NCI-H2029 (cell line): ENCODE results near the gene EFCAB12.
"Not testable (repeated sequence)": the region's sequence is repeated elsewhere in the genome, so short reads cannot be mapped to it uniquely, and the experiment has no call there.

Source experiments
- DNase-seq: peaks from one replicate; lab custom pipeline; 2025; lab: John Stamatoyannopoulos, UW

EFCAB12 gene

DNA sequence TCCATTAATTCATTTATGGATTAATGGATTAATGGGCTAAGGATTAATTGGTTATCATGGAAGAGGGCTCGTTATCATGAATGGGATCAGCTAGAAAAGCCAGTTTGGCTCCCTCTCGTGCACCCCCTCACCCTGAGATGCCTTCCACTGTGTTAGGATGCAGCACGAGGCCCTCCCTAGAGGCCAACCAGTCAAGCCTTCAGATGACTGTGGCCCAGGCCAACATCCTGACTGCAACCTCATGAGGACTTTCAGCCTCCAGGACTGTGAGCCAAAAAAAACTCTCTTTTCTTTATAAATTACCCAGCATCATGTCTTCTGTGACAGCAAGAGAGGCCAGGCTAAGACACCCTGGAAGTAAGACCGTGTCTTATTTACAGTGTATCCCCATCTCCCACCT is 9.0 kb downstream of the EFCAB12 start:
- no peak for DNase-seq

DNA sequence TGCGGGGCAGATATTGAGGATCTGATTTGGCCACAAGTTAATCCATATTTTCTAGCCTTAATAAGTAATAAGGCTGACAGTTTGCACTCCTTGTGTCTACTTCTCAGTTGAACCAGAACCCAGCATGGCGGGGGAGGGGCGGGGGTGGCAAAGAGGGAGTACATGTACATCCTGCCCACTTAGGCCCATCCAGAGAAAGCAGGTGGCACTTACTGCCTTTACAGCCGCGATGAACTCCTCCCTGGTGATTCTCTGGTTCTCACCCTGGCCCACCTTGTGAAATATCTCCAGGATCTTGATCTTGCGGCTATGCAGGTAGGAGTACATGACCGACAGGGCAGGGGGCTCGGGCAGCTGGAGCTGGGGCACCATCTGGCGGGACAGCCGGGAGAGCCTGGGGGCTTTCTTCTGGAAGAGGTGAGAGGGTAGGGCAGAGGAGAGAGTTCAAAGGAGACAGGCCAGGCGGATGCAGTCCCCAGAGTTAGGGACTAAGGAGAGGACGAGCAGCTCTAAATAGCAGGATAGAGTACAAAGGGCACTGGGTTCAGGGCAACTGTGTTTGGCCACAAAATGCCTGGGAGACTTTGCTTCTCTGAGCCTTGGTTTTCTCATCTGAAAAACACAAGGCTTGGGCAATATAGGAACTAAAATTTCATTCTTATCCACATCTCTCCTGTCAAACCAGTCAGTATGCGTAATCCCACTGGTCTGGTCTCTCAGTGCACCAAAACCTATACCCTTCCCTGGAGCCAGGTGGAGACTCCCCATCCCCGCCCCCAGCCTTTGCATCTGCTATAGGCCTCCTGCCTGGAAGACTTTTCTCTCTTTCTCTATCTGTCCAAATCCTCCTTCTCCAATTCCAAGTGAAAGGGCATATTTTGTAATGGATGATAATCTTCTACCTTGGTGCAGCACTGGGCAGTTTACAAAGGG is 10.1 kb downstream of the EFCAB12 start:
- DNase-seq: no peak

DNA sequence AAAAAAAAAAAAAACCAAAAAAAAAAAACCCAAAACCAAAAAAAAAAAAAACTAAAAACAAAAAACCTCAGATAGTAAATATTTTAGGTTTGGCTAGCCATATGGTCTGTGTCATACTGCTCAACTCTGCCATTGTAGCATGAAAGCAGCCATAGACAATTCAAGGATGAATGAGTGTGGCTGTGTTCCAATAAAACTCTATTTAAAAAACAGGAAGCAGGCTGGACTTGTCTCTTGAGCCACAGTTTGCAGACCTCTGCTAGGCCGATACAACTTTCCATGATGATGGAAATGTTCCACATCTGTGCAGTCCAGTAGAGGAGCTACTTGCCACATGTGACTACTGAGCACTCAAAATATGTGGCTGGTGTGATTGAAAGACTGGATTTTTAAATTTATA is 11.1 kb downstream of the EFCAB12 start:
- DNase-seq: no peak

DNA sequence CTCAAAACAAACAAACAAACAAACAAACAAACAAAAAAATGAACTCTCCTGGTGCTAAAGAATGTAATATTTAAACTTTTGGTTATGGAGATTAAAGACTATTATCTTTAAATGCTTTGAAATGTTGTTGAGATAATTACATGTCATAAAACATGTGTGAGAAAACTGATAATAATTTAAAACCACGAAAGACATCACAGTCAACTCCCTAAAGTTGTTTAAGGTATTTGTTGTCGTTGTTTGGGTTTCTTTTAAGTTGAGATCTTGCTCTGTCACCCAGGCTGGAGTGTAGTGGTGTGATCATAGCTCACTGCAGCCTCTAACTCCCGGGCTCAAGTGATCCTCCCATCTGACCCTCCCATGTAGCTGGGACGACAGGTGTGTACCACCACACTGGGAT is 12.0 kb downstream of the EFCAB12 start:
- no peak for DNase-seq

DNA sequence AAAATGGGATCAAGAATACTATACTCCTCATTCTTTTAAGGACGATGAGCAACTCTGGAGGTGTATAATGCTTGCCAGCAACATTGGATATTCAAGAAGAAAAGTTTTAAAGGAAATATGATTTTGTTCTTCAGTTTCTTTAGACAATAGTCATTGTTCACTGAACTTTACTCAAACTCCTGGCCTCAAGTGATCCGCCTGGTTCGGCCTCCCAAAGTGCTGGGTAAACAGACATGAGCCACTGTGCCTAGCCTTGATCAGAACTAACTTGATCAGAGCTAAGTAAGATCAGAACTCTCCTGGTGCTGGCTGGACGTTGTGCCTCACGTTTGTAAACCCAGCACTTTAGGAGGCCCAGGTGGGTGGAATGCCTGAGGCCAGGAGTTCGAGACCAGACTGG is 12.6 kb downstream of the EFCAB12 start:
- DNase-seq: no peak

DNA sequence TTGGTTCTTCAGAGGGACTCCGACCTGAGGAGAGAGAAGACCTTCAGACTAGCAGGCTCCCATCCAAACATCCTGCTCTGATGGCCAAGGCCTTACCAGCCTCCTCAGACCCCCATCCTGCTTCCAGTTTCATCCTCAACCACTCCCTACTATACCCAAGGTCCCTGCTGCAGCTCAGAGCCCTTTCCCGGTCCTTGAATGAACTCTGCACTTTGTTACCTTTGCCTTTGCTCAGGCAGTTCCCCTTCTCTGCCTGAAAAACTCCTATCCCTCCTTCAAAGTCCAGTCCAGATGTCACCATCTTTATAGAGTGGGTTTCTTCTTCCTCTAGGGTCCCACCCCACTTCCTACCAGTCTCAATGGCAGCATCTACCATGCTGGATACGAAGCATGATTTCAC is 13.1 kb downstream of the EFCAB12 start:
- DNase-seq: no peak

DNA sequence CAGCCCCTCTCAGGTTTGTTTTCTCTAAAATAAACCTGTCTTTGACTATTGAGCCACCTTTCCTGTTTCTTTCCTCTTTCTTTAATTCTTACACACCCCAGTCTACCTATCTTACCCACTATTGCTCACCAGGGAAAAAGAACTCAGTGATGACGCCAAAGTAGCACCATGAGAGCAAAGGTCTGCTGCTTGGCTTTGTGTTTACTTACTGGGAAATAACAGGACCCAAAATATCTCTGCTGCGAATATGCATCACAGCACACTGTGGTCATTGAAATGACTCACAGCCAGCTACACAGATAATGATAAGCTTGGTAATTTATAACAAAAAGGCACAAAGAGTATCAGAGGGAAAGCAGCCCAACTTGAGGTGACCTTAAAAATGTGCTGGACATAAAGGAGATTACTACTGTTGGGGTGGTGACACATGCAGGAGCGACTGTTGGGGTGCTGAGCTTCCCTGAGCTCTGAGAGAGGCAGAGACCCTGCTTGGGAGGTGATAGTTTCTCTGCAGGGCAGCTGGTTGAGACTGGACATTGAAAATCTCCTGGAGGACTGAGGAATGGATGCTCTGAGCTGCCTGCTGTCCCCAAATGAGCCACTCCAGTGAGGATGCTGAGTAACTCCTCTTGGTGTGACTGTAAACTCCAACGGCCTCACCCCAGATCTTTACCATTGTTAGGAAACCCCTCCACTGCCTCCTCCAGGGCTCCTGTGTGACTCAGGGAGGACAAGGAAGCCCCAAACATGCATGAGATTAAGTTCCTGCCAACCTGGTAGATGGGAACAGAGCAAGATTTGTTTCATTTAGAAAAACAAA is 14.5 kb downstream of the EFCAB12 start:
- DNase-seq: no peak

DNA sequence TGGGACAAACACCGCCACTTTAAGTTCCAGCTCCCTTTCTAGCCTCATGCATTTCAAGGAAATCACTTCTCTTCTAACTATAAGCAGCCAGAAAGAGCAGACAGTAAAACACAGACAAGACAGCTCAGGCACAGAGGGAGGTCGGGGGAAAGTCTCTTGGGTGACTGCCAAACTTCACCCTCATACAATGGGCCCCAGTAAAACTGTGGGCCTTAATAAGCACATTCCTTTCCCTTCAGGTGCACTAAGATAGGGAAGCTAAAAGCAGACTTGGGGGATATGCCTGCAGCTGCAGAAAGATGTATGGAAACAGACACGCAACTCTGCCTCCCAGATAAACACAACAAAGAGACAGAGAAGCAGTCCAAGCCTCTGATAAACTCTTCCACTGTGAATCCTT is 15.2 kb downstream of the EFCAB12 start:
- not testable (repeated sequence) for DNase-seq

DNA sequence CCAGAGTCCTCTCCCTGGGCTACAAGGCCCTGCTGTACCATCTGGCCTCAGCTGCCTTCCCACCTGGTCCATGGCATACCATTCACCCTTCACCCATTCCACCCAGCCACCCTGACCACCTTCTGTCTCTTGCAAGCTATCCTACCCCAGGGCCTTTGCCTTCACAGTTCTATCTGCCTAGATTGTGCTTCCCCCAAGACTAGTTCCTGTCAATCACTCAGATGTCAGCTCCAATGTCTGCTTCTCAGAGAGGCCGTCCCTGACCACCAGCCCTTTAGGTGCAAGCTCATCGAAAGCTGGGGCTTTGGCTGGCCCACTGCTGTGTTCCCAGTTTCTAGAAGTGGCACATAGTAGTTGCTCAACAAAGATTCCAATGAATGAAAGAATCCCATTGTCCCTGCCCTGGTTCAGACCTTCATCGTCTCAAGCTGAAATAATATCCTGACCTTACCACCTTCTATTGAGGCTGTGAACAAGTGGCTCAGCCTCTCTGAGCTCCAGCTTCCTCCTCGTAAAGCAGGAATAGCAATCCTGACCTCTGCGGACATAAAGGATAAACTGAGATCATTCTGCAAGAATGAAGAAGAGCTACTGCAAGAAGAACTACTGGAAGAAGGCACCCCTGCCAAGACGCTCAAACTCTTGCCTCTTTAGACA is 15.8 kb downstream of the EFCAB12 start:
- DNase-seq: no peak

DNA sequence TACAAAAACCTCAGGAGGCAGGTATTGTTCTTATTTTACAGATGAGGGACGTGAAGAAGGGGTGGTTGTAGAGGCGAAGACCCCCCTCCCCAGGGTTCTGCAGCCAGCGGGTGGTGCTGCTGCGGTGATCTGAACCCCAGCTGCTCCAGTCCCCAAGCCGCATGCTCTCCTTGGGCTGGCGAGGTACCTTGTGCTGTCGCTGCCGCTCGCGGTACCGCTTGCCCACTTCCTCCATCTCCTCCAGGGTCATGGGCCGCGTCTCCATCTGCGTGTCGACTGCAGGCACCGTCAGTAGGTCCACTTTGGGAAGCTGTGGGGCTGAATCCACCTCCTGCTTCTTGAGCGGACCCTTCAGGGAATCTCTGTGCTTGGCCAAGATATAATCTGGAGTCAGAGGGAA is 17.5 kb downstream of the EFCAB12 start:
- DNase-seq: no peak

DNA sequence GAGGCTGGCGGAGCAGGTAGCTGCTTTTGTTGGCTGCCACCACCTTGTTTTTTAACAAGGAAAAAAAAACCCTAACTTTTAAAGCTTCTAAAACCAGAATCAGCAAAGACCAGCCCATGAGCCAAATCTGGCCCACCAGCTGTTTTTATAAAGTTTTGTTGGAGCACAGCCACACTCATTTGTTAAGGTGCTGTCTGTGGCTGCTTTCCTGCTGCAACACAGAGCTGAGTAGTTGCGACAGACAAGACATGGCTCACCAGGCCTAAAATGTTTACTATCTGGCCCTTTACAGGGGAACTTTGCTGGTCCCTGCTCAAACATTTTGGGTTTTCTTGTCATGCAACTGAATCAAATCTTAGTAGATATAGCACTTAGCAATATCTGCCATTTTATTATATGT is 18.9 kb downstream of the EFCAB12 start:
- no peak for DNase-seq

DNA sequence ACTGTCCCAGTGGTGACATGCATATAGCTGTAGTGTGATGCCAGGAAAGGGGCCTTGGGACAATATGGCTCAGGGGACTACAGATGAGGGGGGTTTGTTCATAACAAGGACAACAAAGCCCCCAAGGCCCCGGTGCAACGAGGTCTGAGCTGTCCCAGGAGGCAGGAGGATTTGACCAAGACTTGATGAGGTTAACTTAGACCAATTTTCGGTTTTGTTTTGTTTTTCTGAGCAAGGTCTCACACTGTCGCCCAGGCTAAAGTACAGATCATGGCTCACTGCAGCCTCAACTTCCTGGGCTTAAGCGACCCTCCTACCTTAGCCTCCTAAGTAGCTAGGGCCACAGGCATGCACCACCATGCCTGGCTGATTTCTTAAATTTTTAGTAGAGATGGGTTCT is 23.8 kb downstream of the EFCAB12 start:
- DNase-seq: no peak

DNA sequence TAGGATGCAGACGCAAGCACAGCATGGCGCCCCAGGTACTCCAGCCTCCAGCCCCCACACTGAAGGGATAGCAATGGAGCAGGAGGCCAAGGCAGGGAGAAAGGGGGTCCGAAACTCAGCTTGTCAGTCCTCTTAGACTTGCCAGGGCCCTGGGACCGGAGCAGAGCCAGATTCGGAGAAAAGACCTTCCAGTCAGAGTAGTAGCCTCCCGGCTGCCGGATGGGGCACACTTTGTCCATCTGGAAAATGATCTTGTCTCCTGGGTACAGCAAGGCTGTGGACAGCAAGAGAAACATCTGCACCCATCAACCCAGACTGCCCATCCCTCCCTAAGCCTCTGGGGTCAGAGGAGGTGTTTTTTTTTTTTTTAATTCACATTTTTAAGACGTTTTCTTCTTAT is 24.3 kb downstream of the EFCAB12 start:
- no peak for DNase-seq

DNA sequence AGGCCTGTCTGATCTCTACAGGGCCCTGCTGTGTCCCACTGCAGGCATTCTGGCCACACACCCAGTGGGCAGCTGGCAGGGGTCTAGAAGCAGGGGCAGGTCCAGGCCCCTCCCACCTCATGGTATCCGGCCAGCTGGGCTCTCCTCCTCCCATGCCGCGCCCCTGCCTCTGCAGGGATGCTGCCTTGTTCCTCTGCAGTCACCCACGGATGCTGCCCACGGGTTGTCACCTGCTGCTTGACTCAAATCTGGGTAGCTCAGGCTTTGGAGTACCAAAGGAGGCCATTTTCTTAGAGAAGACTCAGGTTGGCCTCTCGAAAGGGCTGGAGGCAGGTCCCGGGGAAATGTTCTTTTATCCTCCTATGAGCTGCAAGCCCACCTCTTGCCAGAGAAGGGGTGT is 25.0 kb downstream of the EFCAB12 start:
- no peak for DNase-seq

DNA sequence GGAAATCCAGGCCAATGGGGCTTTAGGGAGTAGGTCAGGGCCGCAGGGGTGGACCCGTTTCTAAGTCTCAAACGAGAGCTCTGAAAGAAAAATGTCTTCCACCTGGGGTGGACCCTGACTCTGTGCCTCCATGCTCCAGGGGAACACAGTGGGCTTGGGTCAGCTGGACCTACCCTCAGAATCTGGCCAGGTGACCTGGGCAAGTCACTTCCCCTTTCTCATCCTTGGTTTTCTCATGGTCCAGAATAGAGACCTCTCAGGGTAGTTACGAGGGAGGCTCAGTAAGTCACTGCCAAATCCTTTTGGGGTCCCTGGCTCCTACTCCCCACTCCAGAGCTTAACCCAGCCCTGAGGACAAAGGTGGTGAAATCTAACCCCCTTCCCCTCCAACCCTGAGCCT is 25.8 kb downstream of the EFCAB12 start:
- DNase-seq: no peak

DNA sequence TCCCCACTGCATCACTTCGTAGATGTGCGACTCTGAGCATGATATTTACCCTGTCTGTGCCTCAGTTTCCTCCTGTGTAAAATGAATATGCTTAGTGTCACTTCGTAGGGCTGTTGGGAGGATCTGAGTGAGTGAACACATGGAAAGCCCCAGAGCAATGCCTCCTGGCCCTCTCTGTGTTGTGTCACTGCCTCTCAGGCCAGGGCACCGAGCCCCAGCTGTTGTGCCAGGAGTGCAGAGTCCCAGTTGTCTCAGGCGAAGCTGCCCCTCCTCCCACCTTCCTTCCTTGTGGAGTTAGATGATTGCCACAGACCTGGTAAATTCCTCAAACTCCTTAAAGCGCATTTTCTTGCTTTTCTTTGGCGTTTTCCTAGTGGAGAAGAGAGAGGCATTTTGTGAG is 26.2 kb downstream of the EFCAB12 start:
- DNase-seq: no peak

DNA sequence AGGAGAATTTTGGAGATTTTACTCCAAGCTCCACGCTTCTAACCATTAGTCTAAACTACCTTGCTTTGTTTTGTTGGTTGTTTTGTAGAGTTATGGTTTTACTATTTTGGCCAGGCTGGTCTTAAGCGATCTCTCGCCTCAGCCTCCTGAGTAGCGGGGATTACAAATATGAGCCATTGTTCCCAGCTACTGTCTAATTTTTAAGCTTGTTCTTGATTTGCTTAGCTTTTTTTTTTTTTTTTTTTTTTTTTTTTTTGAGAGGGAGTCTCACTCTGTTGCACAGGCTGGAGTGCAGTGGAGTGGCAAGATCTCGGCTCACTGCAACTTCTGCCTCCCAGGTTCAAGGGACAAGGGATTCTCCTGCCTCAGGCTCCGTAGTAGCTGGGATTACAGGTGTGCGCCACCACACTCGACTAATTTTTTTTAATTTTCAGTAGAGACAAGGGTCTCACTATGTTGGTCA is 28.5 kb downstream of the EFCAB12 start:
- DNase-seq: no peak

DNA sequence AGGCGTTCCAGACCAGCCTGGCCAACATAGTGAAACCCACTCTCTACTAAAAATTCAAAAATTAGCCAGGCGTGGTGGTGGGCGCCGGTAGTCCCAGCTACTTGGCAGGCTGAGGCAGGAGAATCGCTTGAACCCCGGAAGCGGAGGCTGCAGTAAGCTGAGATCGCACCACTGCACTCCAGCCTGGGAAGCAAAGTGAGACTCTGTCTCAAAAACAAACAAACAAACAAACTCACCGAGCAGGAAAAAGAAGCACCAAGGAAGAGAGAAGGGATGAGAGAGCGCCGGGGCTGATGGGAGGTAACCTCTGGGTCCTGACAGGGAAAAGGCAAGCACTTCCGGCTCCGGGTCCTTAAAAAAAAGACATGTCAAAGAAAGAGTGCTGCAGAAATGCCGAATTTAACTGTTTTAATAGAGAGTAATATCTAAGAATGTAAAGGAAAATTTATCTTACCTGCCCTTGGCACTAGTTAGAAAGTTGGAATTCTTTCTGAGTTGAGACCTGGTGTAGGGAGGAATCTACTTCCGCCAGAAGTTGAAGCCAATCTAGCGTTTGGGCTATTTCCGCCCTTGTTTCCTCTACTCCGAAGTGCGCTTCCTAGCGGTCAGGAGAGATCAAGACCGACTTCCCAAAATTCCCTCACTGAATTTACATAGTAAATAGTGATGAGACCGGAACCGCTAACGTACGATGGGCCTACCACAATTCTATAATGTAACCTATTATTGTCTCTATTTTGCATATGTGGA is 29.1 kb downstream of the EFCAB12 start:
- DNase-seq: peak; percentile 77

DNA sequence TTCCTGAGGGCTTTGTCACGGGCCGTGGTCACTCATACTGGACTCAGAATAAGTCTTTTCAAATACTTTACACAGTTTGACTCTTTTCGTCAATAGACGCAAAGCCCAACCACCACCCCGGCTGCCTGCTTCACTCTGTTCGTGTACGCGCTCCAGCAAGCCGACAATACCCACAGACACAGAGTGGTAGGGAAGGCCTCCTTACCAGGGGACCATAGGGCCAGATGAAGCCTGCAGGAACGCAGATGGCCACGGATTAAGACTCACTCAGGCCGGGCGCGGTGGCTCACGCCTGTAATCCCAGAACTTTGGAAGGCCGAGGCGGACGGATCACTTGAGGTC is 29.7 kb downstream of the EFCAB12 start:
- DNase-seq: no peak

DNA sequence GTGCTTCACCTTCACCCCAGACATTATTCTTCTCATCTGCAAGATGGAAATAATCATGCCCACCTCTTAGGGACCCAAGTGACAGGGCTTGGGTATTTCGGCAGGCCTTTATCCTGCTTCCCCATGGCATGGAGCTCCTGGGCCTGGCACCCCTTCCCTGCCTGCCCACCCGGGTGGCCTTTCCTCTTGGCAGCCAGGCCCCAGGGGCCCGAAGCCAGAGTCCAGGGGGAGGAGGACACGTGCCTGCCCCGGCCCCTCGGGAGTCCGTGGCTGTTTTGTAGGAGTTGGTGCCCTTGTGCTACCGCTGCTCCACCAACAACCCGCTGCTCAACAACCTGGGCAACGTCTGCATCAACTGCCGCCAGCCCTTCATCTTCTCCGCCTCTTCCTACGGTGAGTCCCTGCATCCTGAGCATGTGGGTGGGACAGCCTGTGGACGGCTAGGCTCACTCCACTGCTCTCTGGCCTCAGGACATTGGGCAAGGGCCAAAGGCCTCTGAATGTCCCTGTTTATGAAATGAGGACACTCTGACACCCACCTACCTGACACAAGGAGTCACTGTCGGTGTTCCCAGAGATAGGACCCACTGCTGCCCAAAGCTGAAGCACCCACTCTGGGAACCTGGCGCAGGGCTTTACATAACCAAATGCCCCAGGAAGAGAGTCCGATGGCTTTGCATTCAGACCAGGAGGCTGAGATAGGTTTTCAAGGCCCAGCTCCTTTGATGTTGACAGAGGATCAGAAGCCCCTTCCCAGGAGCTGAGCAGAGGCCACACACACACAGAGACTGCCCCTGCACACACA is 34.5 kb downstream of the EFCAB12 start:
- not testable (repeated sequence) for DNase-seq

DNA sequence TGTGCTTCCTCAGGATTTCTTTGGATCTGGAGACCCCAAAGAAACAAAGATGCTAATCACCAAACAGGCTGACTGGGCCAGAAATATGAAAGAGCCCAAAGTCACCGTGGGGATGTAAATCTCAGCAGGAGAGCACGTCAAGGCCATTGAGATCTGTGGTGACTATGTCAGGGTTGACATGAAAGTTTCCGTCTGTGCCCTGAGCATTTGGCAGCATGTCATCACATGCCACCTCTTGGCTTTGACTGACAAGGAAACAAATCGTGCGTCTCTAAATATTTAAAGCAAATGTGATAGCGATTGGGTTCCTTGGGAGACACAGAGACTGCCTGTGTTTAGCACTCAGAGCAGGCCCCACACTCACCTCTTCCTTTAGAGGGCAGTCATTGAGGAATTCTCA is 35.2 kb downstream of the EFCAB12 start:
- no peak for DNase-seq
